Gastroesophageal sphincter (tissue), 4 donors: Measurements from ENCODE around the gene CUX1. TPM values are rescaled to one million over a fixed set of nuclear protein-coding genes. Genes with fewer than 3 reads are reported as not detected.
A peak's percentile ranks its signal among the peaks of the same experiment; 100 is the strongest.

ENCODE experiments used
- ATAC-seq: fragments of 150-250 bp; one replicate; pipeline ENCODE4 v1.9.1; 2016; ENCODE audit warnings: mild to moderate bottlenecking, moderate library complexity
- H3K27ac ChIP-seq, 4 donors: fragments of 200-600 bp; sonication (generic) in 3 of 4; 1 replicate in 3 of 4; 2 replicates in 1 of 4; pipeline ENCODE4 v1.5.1; 2016 to 2019
- H3K27me3 ChIP-seq: fragments of 200-600 bp; sonication (generic); one replicate; pipeline ENCODE4 v1.5.1; 2019
- H3K36me3 ChIP-seq, 2 donors: fragments of 200-600 bp; sonication (generic); one replicate each; pipeline ENCODE4 v1.5.1; 2019; ENCODE audit warnings: control low read depth in 1 of 2
- H3K4me1 ChIP-seq, 3 donors: fragments of 200-600 bp; sonication (generic); 1 replicate in 2 of 3; 2 replicates in 1 of 3; pipeline ENCODE4 v1.5.1; 2016 to 2019; ENCODE audit warnings: control low read depth in 2 of 3
- H3K4me3 ChIP-seq, 2 donors: fragments of 200-600 bp; sonication (generic); one replicate each; pipeline ENCODE4 v1.5.1; 2019; ENCODE audit warnings: mild to moderate bottlenecking in 1 of 2, moderate library complexity in 1 of 2
- H3K9me3 ChIP-seq, 3 donors: fragments of 200-600 bp; sonication (generic); one replicate each; pipeline ENCODE4 v1.5.1; 2017 to 2019; ENCODE audit warnings: control low read depth in 2 of 3
- EP300 ChIP-seq: sonication (generic); formaldehyde crosslinking; IDR thresholded peaks from one replicate; pipeline ENCODE4 v1.6.1; 2017; ENCODE audit warnings: antibody characterized with exemption, mild to moderate bottlenecking
- POLR2A ChIP-seq, 2 donors: fragments of 450-650 bp; IDR thresholded peaks; one replicate each; pipeline ENCODE4 v1.6.1; 2017; ENCODE audit warnings: antibody characterized with exemption in 2 of 2, mild to moderate bottlenecking in 2 of 2, moderate library complexity in 1 of 2
- POLR2AphosphoS5 ChIP-seq: sonication (generic); formaldehyde crosslinking; IDR thresholded peaks from one replicate; pipeline ENCODE4 v1.6.1; 2017; ENCODE audit warnings: antibody characterized with exemption
- WGBS, 2 donors: methylation state at CpG; one replicate each; pipeline ENCODE4 v1.1.5; 2018; ENCODE audit warnings: low coverage in 1 of 2; 5-methylcytosine and 5-hydroxymethylcytosine counted together
- total RNA-seq, 4 donors: library from RNA; depleted of rRNA; stranded (reverse); fragments of >200 nt; gene quantifications; one replicate each; pipeline ENCODE4 v1.1.0, GENCODE V29; 2016
- TF ChIP-seq, protein P1 (sequence below), 4 experiments: fragments of 200-600 bp in 2 of 4; fragments of 450-650 bp in 2 of 4; sonication (generic) in 1 of 4; IDR thresholded peaks; one replicate each; pipeline ENCODE4 v1.5.1; 2017 to 2019; ENCODE audit warnings: antibody characterized with exemption in 4 of 4, mild to moderate bottlenecking in 2 of 4, moderate library complexity in 2 of 4

Gene CUX1
- total RNA-seq, 4 donors from 2014 or later: 84.4 to 134 (median 110) TPM

DNA sequence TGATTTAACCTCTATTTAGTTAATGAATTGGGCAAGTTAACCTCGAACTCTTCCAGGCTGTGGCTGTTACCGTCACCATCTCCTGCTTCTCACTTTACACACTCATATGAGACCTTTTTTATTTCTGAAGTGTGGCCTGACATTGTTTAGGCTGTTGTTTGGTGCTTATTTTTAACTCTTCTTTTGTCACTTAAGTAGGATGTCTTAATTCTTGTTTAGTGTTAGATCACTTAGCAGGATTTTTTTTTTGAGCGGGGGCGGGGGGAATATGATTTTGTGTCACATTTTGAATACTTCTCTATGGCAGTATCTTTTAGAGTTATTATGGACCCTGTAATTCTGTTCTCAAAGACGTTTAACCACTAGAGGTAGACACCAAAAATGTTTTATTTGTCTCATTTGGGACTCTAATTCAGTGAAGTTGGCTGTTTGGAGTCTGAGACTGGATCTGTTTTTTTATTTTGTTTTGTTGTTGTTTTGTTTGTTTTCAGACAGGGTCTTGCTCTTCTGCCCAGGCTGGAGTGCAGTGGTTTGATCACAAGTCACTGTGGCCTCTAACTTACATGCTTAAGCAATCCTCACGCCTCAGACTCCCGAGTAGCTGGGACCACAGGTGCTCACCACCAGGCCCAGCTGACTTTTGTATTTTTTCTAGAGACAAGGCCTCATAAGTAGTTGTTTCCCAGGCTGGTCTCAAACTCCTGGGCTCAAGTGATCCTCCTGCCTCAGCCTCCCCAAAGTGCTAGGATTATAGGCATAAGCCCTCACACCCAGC is 73.5 kb downstream of the CUX1 start:
- 86 to 93% methylated on average over 5 to 7 of the region's 7 CpGs for WGBS, 2 donors
- Histone ChIP-seq H3K27me3 (no peaks in the 10 kb centered on the region), H3K27ac (peak overlapping the region in 2 of 4 donors; percentile 64 to 71), H3K9me3 (no peaks in the 10 kb centered on the region), H3K4me3 (no peak overlapping the region), H3K36me3 (no peaks in the 10 kb centered on the region), H3K4me1 (peaks cover 0 to 62% (median 2%) of the 10 kb centered on the region in 3 donors)
- no peak for ATAC-seq
- TF ChIP-seq POLR2A (IDR thresholded peaks at IDR 0.05) (no peak), POLR2AphosphoS5 (no peak), EP300 (no peak)
- TF ChIP-seq, protein P1, sequence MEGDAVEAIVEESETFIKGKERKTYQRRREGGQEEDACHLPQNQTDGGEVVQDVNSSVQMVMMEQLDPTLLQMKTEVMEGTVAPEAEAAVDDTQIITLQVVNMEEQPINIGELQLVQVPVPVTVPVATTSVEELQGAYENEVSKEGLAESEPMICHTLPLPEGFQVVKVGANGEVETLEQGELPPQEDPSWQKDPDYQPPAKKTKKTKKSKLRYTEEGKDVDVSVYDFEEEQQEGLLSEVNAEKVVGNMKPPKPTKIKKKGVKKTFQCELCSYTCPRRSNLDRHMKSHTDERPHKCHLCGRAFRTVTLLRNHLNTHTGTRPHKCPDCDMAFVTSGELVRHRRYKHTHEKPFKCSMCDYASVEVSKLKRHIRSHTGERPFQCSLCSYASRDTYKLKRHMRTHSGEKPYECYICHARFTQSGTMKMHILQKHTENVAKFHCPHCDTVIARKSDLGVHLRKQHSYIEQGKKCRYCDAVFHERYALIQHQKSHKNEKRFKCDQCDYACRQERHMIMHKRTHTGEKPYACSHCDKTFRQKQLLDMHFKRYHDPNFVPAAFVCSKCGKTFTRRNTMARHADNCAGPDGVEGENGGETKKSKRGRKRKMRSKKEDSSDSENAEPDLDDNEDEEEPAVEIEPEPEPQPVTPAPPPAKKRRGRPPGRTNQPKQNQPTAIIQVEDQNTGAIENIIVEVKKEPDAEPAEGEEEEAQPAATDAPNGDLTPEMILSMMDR (IDR thresholded peaks at IDR 0.05): no peak

DNA sequence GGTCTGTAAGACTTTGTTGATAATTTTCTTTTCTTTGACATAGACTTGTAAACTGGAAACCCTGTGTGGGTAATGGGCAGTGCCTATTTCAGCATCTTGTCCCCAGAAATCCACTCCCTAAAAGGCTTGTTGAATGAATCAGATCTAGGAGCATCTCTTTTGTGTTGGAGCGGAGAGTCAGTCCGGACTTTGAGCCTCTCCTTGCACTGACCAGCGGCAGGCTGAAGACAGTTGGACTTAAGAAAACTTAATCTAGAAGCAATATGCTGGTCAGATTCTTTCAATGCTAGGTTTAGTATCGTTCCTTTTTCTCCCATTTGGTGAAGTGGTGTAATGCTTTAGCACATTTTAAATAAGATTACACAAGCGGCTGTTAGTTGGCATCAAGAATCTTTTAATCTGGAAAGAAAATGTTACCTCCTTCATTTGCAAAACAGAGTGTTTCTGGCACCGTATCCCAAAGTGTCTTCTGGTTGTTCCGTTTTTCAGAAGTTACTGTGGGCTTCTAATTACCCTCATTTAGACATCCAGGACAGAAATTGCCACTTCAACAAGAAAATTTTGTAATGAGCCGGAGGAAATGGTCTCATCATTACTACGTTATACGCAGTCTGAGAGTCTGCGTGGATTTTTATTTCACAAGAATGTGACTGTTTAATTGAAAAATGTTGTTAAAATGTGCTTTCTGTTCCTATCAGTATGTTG is 74.7 kb downstream of the CUX1 start:
- ATAC-seq: peak; percentile 28
- peak overlapping the region; percentile 9 to 71 (median 50) for H3K27ac ChIP-seq
- TF ChIP-seq, protein P1 (IDR thresholded peaks at IDR 0.05): peak in 1 of 4 experiments; percentile 3
- TF ChIP-seq POLR2AphosphoS5 (peak; percentile 7), EP300 (no peak), POLR2A (IDR thresholded peaks at IDR 0.05) (no peak)
- no peaks in the 10 kb centered on the region for H3K27me3 ChIP-seq
- peaks cover 0 to 62% (median 7%) of the 10 kb centered on the region in 3 donors for H3K4me1 ChIP-seq
- H3K36me3 ChIP-seq: no peaks in the 10 kb centered on the region
- 51 to 64% methylated on average over 10 to 11 of the region's 11 CpGs for WGBS, 2 donors
- peak overlapping the region in 1 of 2 donors; percentile 2 for H3K4me3 ChIP-seq
- no peaks in the 10 kb centered on the region for H3K9me3 ChIP-seq

DNA sequence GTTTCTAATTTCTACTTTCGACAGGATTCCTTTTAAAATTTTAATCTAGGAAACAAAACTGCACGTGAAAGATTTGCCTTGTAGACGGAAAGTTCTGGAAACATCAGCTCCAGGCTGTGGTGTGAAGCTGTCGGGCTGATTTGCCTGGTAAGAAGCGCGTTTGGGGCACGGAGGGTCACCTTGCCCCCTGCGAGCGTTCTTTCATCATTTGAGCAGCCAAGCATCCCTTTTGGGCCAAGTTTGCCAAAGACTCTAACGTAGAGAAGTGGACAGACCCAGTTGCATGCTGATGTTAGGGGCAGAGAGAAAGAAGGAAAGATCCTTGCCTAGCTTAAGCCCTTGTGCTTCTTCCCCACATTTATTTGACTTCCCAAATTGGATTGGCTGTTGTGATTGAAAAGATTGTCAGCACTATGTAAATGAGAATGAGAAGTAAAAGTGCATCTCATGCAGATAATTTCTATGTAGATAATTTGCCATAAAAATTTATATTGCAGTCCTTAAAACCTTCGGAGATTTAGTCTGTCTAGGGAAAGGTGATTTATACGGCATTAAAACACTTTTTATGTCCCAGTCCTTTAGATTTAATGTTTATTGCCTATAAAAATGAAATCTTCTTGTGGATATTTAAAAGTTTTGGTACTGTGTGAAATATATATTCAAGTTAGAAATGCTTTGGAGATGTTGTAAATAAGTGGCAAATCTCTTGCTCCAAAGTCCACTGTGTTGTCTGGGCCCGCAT is 76.1 kb downstream of the CUX1 start:
- TF ChIP-seq POLR2AphosphoS5 (no peak), EP300 (no peak), POLR2A (IDR thresholded peaks at IDR 0.05) (no peak)
- TF ChIP-seq, protein P1 (IDR thresholded peaks at IDR 0.05): no peak
- WGBS, 2 donors: 83 to 87% methylated on average over 11 to 13 of the region's 13 CpGs
- Histone ChIP-seq H3K4me1 (peaks cover 0 to 64% (median 7%) of the 10 kb centered on the region in 3 donors), H3K36me3 (no peaks in the 10 kb centered on the region), H3K9me3 (no peaks in the 10 kb centered on the region), H3K4me3 (no peak overlapping the region), H3K27me3 (no peaks in the 10 kb centered on the region), H3K27ac (peak overlapping the region in 2 of 4 donors; percentile 21 to 53)
- ATAC-seq: no peak

DNA sequence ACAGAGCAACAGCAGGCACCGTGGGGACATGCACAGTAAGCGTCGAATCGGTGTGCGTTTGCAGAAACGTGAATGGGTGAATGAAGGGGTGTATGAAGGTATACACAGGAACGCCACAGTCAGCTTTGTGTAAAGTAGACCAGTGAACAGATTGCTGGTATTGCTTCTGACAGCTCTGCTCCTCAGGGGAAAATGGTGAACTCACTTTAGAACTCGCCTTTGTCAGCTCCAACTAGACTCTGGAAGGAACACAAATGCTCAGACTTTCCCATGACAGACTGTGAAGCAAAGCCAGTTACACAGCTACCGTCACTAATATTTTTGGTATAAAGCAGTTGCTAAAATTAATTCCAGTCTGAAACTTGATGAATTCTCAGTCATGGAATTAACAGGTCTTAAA is 78.9 kb downstream of the CUX1 start:
- 44 to 73% methylated on average over 3 to 9 of the region's 9 CpGs for WGBS, 2 donors
- no peaks in the 10 kb centered on the region for H3K9me3 ChIP-seq
- H3K27me3 ChIP-seq: no peaks in the 10 kb centered on the region
- peak overlapping the region in 3 of 4 donors; percentile 3 to 72 (median 68) for H3K27ac ChIP-seq
- no peaks in the 10 kb centered on the region for H3K36me3 ChIP-seq
- no peak overlapping the region for H3K4me3 ChIP-seq
- no peak for ATAC-seq
- TF ChIP-seq POLR2AphosphoS5: no peak
- no peak for TF ChIP-seq POLR2A (IDR thresholded peaks at IDR 0.05)
- TF ChIP-seq, protein P1 (IDR thresholded peaks at IDR 0.05): no peak
- no peak for TF ChIP-seq EP300
- peaks cover 0 to 89% (median 12%) of the 10 kb centered on the region in 3 donors for H3K4me1 ChIP-seq
